ENCODE results near the gene ASB10.
A peak's percentile ranks its signal among the peaks of the same experiment; 100 is the strongest.

Gene ASB10

DNA sequence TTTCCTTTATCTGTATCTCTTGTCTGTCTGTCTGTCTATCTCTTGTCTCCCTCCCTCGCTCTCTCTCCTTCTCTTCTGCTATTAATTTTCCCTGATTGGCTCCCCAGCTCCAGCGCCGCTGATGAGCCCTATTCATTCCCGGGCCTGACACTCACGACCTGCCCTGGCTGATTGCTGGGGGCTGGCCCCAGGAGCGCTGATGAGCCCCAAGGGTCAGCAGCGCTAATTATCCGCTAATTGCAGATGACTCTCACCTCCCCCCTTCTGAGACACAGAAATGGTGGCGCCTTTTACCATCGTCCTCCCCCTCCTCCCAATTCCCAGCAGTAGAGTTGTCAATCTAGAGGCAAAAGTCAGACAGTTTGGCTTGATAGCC, 18.3 kb downstream of the ASB10 start:
- DNase-seq (ENCODE audit: low spot score) = no peak
- TF ChIP-seq, protein P1, sequence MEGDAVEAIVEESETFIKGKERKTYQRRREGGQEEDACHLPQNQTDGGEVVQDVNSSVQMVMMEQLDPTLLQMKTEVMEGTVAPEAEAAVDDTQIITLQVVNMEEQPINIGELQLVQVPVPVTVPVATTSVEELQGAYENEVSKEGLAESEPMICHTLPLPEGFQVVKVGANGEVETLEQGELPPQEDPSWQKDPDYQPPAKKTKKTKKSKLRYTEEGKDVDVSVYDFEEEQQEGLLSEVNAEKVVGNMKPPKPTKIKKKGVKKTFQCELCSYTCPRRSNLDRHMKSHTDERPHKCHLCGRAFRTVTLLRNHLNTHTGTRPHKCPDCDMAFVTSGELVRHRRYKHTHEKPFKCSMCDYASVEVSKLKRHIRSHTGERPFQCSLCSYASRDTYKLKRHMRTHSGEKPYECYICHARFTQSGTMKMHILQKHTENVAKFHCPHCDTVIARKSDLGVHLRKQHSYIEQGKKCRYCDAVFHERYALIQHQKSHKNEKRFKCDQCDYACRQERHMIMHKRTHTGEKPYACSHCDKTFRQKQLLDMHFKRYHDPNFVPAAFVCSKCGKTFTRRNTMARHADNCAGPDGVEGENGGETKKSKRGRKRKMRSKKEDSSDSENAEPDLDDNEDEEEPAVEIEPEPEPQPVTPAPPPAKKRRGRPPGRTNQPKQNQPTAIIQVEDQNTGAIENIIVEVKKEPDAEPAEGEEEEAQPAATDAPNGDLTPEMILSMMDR (IDR thresholded peaks at IDR 0.05; ENCODE audit: extremely low read depth, missing control alignments) = no peak

DNA sequence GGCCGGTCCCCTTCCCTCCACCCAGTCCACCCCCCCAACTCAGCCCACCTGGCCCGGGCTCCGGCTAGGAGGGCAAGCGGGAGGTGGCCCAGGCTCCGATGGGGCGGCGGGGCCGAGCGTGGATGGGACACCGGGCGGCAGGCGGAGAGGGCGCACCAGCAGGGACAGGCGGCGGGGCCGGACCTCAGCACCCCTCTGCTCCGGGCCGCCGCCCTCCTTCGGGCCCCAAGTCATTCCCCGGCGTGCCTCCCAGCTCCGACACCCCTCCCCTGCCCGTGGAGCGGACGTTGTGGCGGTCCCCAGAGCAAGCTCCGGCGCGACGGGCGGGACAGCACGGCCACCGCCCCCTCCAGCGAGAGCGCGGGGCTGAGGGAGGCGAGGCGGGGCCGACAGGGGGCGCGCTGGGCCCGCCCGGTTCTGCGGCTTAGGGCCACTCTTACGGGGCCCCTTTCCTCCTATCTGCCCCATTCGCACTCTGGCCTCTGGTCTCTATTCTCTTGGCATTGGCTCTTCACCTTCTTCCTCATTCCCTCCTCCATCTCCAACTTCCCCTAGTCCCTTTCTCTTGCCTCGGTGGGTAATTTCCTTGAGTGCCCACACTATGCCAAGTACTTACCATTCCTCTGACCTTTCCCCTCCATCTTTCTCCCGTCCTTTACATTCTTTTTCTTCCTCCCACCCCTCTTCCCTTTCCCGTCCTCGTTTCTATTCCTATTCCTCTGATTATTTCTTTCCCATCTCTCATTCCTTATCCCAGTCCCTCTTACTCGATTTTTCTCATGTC, 18.9 kb downstream of the ASB10 start:
- TF ChIP-seq, protein P1 (IDR thresholded peaks at IDR 0.05; ENCODE audit: extremely low read depth, missing control alignments) = peak; percentile 84
- DNase-seq (ENCODE audit: low spot score) = peak; percentile 88

DNA sequence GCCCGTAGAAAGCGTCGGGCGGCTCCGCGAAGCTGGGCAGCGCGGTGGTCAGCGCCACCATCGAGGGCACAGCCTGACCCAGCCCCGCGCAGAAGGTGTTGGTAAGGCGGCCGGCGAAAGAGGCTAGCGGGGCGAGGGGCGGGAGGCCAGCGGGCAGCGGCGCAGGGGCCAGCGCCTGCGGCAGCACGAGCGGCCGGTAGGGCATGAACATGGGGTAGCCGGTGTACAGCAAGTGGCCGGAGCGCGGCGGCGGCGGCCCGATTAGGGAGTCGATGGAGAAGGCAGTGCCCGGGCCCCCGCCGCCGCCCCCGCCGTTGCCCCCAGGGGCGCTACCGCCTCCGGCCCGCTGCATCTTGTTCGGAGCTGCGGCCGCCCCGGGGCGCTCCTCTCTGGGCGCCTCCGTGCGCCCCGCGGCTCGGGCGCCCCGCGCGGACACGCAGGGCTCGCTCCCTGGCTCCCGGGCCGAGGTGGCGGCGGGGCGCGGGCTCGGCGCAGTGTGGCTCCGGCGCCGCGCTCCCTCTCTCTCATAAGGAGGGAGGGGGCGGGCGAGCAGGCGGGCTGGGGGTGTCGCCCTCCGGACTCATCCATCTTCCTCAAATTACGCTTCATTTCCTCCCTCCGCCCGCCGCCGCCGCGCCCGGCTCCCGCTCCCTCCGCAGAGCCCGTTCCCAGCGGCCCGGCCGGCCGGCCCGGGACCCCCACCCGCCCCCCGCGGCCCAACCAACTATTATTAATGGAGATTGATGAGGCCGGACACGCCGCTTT, 19.7 kb downstream of the ASB10 start, which contains the start of gene GBX1:
GBX1 (minus strand) TSS at position 498 of the 765 bp plus-strand sequence; CDS start at position 352, 146 bp downstream.
- TF ChIP-seq, protein P1 (IDR thresholded peaks at IDR 0.05; ENCODE audit: extremely low read depth, missing control alignments) = no peak
- peak; percentile 56 for DNase-seq (ENCODE audit: low spot score)

DNA sequence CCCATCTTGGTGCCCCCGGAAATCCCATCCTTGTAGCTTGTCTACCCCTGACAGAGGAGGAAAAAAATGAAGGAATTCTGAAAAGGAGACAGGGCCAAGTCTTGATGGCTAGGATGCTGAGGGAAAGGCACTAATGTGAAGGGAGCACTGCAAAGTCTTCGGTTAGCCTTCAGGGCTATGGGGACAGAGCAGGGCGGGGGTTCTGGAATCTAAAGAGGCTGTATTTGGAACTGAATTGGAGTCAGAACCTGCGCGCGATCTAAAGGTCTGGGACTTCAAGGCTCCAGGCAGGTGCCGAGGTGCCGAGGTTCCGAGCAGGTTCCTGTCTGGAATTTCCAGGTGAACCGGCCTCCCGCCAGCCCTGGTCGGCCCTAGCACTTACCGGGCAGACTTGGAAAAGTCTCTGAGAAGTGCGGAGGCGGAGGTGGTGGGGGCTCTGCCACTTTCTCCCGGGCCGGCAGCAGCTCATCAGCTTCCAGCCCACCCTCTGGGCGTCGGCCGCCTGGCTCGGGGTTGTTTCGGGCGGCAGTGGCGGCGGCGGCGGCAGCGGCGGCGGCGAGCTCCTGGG, 20.3 kb downstream of the ASB10 start:
- TF ChIP-seq, protein P1 (IDR thresholded peaks at IDR 0.05; ENCODE audit: extremely low read depth, missing control alignments) = no peak
- DNase-seq (ENCODE audit: low spot score) = no peak

DNA sequence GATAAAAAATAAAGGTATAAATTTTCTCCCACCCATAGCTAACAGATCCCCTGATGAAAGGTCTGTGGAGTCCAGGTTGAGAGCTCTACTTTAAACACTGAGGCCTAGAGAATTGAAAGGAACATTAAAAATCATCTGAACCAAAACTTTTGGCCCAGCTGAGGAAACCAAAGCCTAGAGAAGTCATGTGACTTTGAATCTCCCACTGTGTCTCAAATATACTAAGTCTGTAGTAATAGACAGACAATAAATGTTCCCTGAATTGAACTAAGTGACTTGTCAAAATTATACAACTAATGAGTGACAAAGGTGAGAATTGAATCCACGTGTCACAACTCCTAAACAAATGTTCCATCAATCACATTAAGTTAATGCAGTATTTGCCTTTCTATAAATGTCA, 25.3 kb downstream of the ASB10 start:
- TF ChIP-seq, protein P1 (IDR thresholded peaks at IDR 0.05; ENCODE audit: extremely low read depth, missing control alignments) = no peak
- DNase-seq (ENCODE audit: low spot score) = no peak

DNA sequence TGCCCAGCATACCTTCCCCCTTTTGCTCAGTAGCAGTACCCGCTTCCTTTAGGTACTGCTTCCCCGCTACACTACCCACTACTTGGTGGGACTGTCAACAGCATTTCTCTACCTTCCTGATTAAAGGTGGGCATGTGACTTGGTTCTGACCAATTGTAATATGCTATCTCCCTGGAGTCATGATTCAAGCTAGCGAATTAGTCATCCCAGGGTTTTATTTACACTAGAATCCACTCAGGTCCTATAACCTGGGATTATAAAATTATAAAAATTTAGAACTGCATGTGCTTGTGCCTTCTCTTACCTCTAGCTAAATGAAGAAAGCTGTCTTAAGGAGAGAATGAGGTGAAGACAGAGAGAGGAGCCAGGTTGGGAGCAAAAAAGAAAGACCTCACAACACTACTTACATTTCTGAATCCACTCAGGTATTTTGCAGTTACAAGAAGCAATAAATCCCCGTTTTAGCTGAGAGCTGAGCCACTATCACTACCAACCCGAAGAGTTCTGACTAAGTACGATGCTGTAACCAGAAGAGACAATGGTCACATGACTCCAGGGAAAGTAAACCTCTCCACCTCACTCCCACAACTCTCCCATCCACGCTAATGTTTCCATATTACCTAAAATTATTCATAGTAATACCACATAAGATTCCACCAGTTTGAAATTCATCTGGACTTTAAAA, 29.3 kb downstream of the ASB10 start:
- DNase-seq (ENCODE audit: low spot score) = no peak
- TF ChIP-seq, protein P1 (IDR thresholded peaks at IDR 0.05; ENCODE audit: extremely low read depth, missing control alignments) = no peak

All from GM20000 (cell line).